Esophagus muscularis mucosa (tissue), 4 donors: ENCODE data around the gene SIRT5. TPM values are rescaled to one million over a fixed set of nuclear protein-coding genes. Genes with fewer than 3 reads are reported as not detected.

Experiments used
- DNase-seq: peaks from one replicate; pipeline ENCODE4 v3.0.0-alpha.2; 2017; ENCODE audit errors: extremely low spot score
- H3K27ac ChIP-seq, 4 donors: fragments of 200-600 bp; sonication (generic); replicated peaks in 1 of 4; 1 replicate in 3 of 4; 2 replicates in 1 of 4; pipeline ENCODE4 v1.5.1; 2016 to 2019; ENCODE audit warnings: mild to moderate bottlenecking in 1 of 4
- H3K27me3 ChIP-seq, 4 donors: fragments of 200-600 bp; sonication (generic); one replicate each; pipeline versions ENCODE4 v1.5.1 to v1.6.0; 2016 to 2019
- H3K36me3 ChIP-seq, 4 donors: fragments of 200-600 bp; sonication (generic); one replicate each; pipeline ENCODE4 v1.5.1; 2016 to 2019
- H3K4me1 ChIP-seq, 4 donors: fragments of 200-600 bp; sonication (generic); one replicate each; pipeline ENCODE4 v1.5.1; 2016 to 2019
- H3K4me3 ChIP-seq, 4 donors: fragments of 200-600 bp; sonication (generic); 1 replicate in 2 of 4; 2 replicates in 2 of 4; pipeline ENCODE4 v1.5.1; 2016 to 2019; ENCODE audit warnings: mild to moderate bottlenecking in 4 of 4, moderate library complexity in 1 of 4
- H3K9me3 ChIP-seq, 4 donors: fragments of 200-600 bp; sonication (generic); 1 replicate in 3 of 4; 2 replicates in 1 of 4; pipeline ENCODE4 v1.5.1; 2016 to 2019
- CTCF ChIP-seq, 3 experiments: fragments of 200-600 bp in 2 of 3; fragments of 450-650 bp in 1 of 3; sonication (generic) in 2 of 3; IDR thresholded peaks; one replicate each; pipeline ENCODE4 v1.5.1; 2017 to 2019; ENCODE audit warnings: antibody characterized with exemption in 3 of 3, mild to moderate bottlenecking in 2 of 3, moderate library complexity in 1 of 3
- EP300 ChIP-seq: sonication (generic); formaldehyde crosslinking; IDR thresholded peaks from one replicate; pipeline ENCODE4 v1.6.1; 2017; ENCODE audit warnings: antibody characterized with exemption
- POLR2A ChIP-seq: fragments of 450-650 bp; IDR thresholded peaks from one replicate; pipeline ENCODE4 v1.6.1; 2017; ENCODE audit warnings: antibody characterized with exemption, moderate library complexity, mild to moderate bottlenecking, low read depth
- POLR2AphosphoS5 ChIP-seq, 2 donors: sonication (generic); formaldehyde crosslinking; IDR thresholded peaks; one replicate each; pipeline ENCODE4 v1.6.1; 2017; ENCODE audit warnings: antibody characterized with exemption in 2 of 2
- WGBS: methylation state at CpG from one replicate; pipeline ENCODE4 v1.1.5; 2018; 5-methylcytosine and 5-hydroxymethylcytosine counted together
- intact Hi-C: fragments of 100-400 bp; cut with DNase I; formaldehyde crosslinking; loops from one replicate; pipeline ENCODE4 v1.15.1; 2023
- total RNA-seq, 4 donors: library from RNA; depleted of rRNA; stranded (reverse); fragments of >200 nt; gene quantifications; one replicate each; pipeline versions ENCODE4 v1.1.0 to v1.2.1, GENCODE V29; 2016

The SIRT5 gene
- total RNA-seq, 4 donors from 2014 or later = 7.8 to 14.5 (median 12.6) TPM

GRCh38 chr6:13558718-13559117 is 15.7 kb upstream of the SIRT5 start:
- Histone ChIP-seq H3K4me1 (peaks cover 5 to 22% (median 19%) of the 10 kb centered on the region in 4 donors), H3K9me3 (no peaks in the 10 kb centered on the region), H3K27me3 (no peaks in the 10 kb centered on the region), H3K36me3 (no peaks in the 10 kb centered on the region), H3K4me3 (no peak overlapping the region), H3K27ac (peak overlapping the region in 2 of 4 donors; percentile 15 to 38)
- TF ChIP-seq POLR2A = no peak
- no peak for TF ChIP-seq CTCF (IDR thresholded peaks at IDR 0.05)
- TF ChIP-seq POLR2AphosphoS5 (IDR thresholded peaks at IDR 0.05) = no peak
- no peak for TF ChIP-seq EP300
- WGBS = 68% methylated on average over 4 of the region's 4 CpGs
- intact Hi-C loops = no loop called here
- DNase-seq = no peak

DNA sequence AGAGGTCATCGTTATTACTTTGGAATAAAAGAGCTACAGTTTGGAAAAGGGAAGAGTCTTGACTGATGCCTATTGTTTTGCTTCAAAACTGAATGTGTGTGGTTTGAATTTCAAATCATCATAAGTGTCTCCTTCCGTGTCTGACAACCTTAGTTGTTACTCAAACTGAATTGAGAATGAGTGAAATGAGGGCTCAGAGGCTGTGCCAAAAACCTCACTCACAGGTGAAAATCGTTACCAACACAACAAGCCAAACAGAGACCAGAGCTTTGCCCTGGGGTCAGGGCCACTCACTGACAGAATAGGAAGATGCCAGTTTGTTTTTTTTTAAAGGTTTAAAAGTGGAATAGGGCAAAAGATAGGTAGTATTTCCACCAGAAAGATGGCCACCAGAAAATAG is 15.2 kb upstream of the SIRT5 start:
- 33% methylated on average over 3 of the region's 3 CpGs for WGBS
- H3K4me1 ChIP-seq = peaks cover 5 to 22% (median 19%) of the 10 kb centered on the region in 4 donors
- no peaks in the 10 kb centered on the region for H3K27me3 ChIP-seq
- no peaks in the 10 kb centered on the region for H3K9me3 ChIP-seq
- H3K27ac ChIP-seq = peak overlapping the region in 3 of 4 donors; percentile 13 to 38 (median 15)
- no peak overlapping the region for H3K4me3 ChIP-seq
- no peaks in the 10 kb centered on the region for H3K36me3 ChIP-seq
- intact Hi-C loops = no loop called here
- TF ChIP-seq EP300 (no peak), POLR2AphosphoS5 (IDR thresholded peaks at IDR 0.05) (no peak), POLR2A (no peak), CTCF (IDR thresholded peaks at IDR 0.05) (no peak)
- no peak for DNase-seq

- Histone ChIP-seq H3K27me3 (no peaks in the 10 kb centered on the region), H3K27ac (no peak overlapping the region), H3K4me3 (no peak overlapping the region), H3K4me1 (peaks cover 5 to 18% (median 14%) of the 10 kb centered on the region in 4 donors), H3K9me3 (no peaks in the 10 kb centered on the region), H3K36me3 (no peaks in the 10 kb centered on the region)
- intact Hi-C loops = no loop called here
- TF ChIP-seq EP300 = no peak
- no peak for DNase-seq
- WGBS = 88% methylated on average over 4 of the region's 4 CpGs
Observed at GRCh38 chr6:13559968-13560650, 14.3 kb upstream of the SIRT5 start.

- peaks cover 0 to under 1% (median 0%) of the 10 kb centered on the region in 4 donors for H3K27me3 ChIP-seq
- TF ChIP-seq POLR2AphosphoS5 (IDR thresholded peaks at IDR 0.05) (no peak), CTCF (IDR thresholded peaks at IDR 0.05) (no peak), EP300 (no peak), POLR2A (no peak)
Observed at GRCh38 chr6:13560651-13561044, 13.8 kb upstream of the SIRT5 start.

GRCh38 chr6:13561624-13562267 is 12.7 kb upstream of the SIRT5 start:
- Histone ChIP-seq H3K36me3 (no peaks in the 10 kb centered on the region), H3K27me3 (peaks cover 0 to 9% (median 0%) of the 10 kb centered on the region in 4 donors), H3K4me3 (no peak overlapping the region), H3K9me3 (no peaks in the 10 kb centered on the region), H3K27ac (peak overlapping the region in 1 of 4 donors; percentile 10), H3K4me1 (peaks cover 0 to 11% (median 9%) of the 10 kb centered on the region in 4 donors)
- 69% methylated on average over 10 of the region's 10 CpGs for WGBS
- TF ChIP-seq CTCF (IDR thresholded peaks at IDR 0.05) = no peak
- TF ChIP-seq POLR2A = no peak
- peak in 1 of 2 donors; percentile 15 for TF ChIP-seq POLR2AphosphoS5 (IDR thresholded peaks at IDR 0.05)
- peak; percentile 30 for TF ChIP-seq EP300
- intact Hi-C loops = no loop called here
- no peak for DNase-seq

More at GRCh38 chr6:13560651-13561044, 13.8 kb upstream of the SIRT5 start:
- WGBS = 100% methylated on average over 2 of the region's 2 CpGs
- no peak for DNase-seq
- peaks cover 1 to 13% (median 9%) of the 10 kb centered on the region in 4 donors for H3K4me1 ChIP-seq
- no peak overlapping the region for H3K27ac ChIP-seq
- H3K36me3 ChIP-seq = no peaks in the 10 kb centered on the region
- H3K4me3 ChIP-seq = no peak overlapping the region
- H3K9me3 ChIP-seq = no peaks in the 10 kb centered on the region
- intact Hi-C loops = no loop called here
